NCI-H2227 (cell line): ENCODE data around the gene LMNA.
"Not testable (repeated sequence)": the region's sequence is repeated elsewhere in the genome, so short reads cannot be mapped to it uniquely, and the experiment has no call there.

Experiments
- DNase-seq: peaks from one replicate; lab custom pipeline; 2025; ENCODE audit not compliant: unreplicated experiment; lab: John Stamatoyannopoulos, UW

LMNA gene

GRCh38 chr1:156121005-156121404 is 6.5 kb downstream of the LMNA start:
- not testable (repeated sequence) for DNase-seq

- no peak for DNase-seq
Observed at GRCh38 chr1:156121457-156121856, 6.9 kb downstream of the LMNA start.

- DNase-seq, result no peak
Observed at GRCh38 chr1:156122086-156122485, 7.6 kb downstream of the LMNA start.

- no peak for DNase-seq
Observed at GRCh38 chr1:156122519-156123355, 8.2 kb downstream of the LMNA start.

GRCh38 chr1:156123356-156124196 is 9.1 kb downstream of the LMNA start:
- peak; percentile 74 for DNase-seq

- no peak for DNase-seq
Observed at GRCh38 chr1:156124557-156125483, 10.3 kb downstream of the LMNA start.

GRCh38 chr1:156125544-156125943 is 11.0 kb downstream of the LMNA start:
- DNase-seq, result not testable (repeated sequence)

- DNase-seq, result peak; percentile 51
Observed at GRCh38 chr1:156126043-156126629, 11.6 kb downstream of the LMNA start.

- DNase-seq, result no peak
Observed at GRCh38 chr1:156126630-156127534, 12.4 kb downstream of the LMNA start.

GRCh38 chr1:156128308-156128653 is 13.8 kb downstream of the LMNA start:
- no peak for DNase-seq

- no peak for DNase-seq
Observed at GRCh38 chr1:156128654-156129597, 14.4 kb downstream of the LMNA start.

- DNase-seq, result peak; percentile 86
Observed at GRCh38 chr1:156129687-156130577, 15.4 kb downstream of the LMNA start.

- DNase-seq, result no peak
Observed at GRCh38 chr1:156130578-156130942, 16.0 kb downstream of the LMNA start.

GRCh38 chr1:156134716-156135435 is 20.4 kb downstream of the LMNA start:
- DNase-seq, result no peak

GRCh38 chr1:156135930-156136871 is 21.7 kb downstream of the LMNA start:
- DNase-seq, result no peak

GRCh38 chr1:156136970-156137483 is 22.5 kb downstream of the LMNA start:
- DNase-seq, result no peak
